ENCODE data around the gene ZNF500.

ZNF500 gene

DNA sequence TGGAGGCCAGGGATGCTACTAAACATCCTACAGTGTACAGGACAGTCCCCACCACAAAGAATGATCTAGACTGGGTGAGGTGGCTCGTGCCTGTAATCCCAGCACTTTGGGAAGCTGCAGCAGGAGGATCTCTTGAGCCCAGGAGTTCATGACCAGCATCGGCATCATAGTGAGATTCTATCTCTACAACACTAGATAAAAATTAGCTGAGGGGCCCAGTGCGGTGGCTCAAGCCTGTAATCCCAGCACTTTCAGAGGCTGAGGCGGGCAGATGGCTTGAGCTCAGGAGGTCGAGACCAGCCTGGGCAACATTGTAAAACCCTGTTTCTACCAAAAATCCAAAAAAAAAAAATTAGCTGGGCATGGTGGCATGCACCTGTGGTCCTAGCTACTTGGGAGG is 5.4 kb upstream of the ZNF500 start:
- Histone ChIP-seq H4K12ac (ENCODE audit: low read depth, low read length) (no peak overlapping the region), H3K4me1 (ENCODE audit: control insufficient read depth in 1 of 2, insufficient read depth in 2 of 2, low read length in 2 of 2) (peaks cover 4 to 7% of the 10 kb centered on the region in 2 experiments), H3K79me2 (ENCODE audit: control insufficient read depth, insufficient read depth, low read length, poor library complexity) (peaks cover 2% of the 10 kb centered on the region), H4K91ac (ENCODE audit: low read depth, low read length) (no peak overlapping the region), H4K8ac (ENCODE audit: low read depth, low read length) (no peak overlapping the region), H3K18ac (ENCODE audit: low read length) (no peak overlapping the region), H2BK5ac (ENCODE audit: low read depth, low read length, poor library complexity) (no peak overlapping the region), H3K4me3 (ENCODE audit: low read depth, low read length) (no peak overlapping the region), H3K36me3 (ENCODE audit: control insufficient read depth in 1 of 2, insufficient read depth in 2 of 2, low read length in 2 of 2) (no peaks in the 10 kb centered on the region), H2BK12ac (ENCODE audit: low read length) (no peak overlapping the region), H3K4me2 (ENCODE audit: low read length) (no peak overlapping the region), H2AFZ (ENCODE audit: insufficient read depth, low read length, poor library complexity) (no peak overlapping the region), H3K27me3 (ENCODE audit: insufficient read depth, low read length) (no peaks in the 10 kb centered on the region), H2BK120ac (ENCODE audit: insufficient read depth, low read length, poor library complexity) (no peak overlapping the region), H3K23ac (ENCODE audit: low read length) (no peak overlapping the region), H3K27ac (ENCODE audit: low read depth, low read length) (no peak overlapping the region), H3K4ac (ENCODE audit: low read depth, low read length) (no peak overlapping the region), H3K14ac (ENCODE audit: low read length) (no peak overlapping the region), H3K79me1 (ENCODE audit: low read length) (peaks cover 5% of the 10 kb centered on the region), H3K9me3 (ENCODE audit: insufficient read depth, low read depth, low read length) (no peaks in the 10 kb centered on the region), H3K9ac (ENCODE audit: low read length) (no peak overlapping the region), H2AK5ac (ENCODE audit: low read length) (no peak overlapping the region)
- peak; percentile 59 to 69 for DNase-seq
- WGBS (ENCODE audit: extremely low coverage, insufficient coverage, insufficient read length), result no CpG with 5 or more reads among the region's 5 CpGs

DNA sequence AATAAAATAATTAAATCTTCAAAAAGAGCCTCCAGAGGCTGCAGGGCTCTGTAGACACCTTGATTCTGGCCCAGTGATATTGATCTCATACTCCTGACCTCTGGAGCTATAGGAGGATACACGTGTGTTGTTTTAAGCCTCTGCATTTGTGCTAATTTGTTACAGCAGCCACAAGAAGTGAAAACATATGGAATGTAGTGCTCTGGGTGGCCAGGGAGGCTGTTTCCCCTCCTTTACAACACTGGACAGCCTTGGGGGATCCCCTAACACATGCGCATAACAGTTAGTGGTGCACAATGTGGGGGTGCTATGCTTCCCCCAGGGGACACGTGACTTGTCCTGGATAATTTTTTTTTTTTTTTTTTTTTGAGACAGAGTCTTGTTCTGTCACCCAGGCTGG is 4.7 kb upstream of the ZNF500 start:
- H4K8ac ChIP-seq (ENCODE audit: low read depth, low read length), result no peak overlapping the region
- H2BK120ac ChIP-seq (ENCODE audit: insufficient read depth, low read length, poor library complexity), result no peak overlapping the region
- DNase-seq, result no peak
- H2BK12ac ChIP-seq (ENCODE audit: low read length), result no peak overlapping the region
- no peak overlapping the region for H3K4me3 ChIP-seq (ENCODE audit: low read depth, low read length)
- H3K4me1 ChIP-seq (ENCODE audit: control insufficient read depth in 1 of 2, insufficient read depth in 2 of 2, low read length in 2 of 2), result peaks cover 4 to 7% of the 10 kb centered on the region in 2 experiments
- peaks cover 8% of the 10 kb centered on the region for H3K79me1 ChIP-seq (ENCODE audit: low read length)
- no peak overlapping the region for H2AK5ac ChIP-seq (ENCODE audit: low read length)
- no peak overlapping the region for H3K4me2 ChIP-seq (ENCODE audit: low read length)
- H3K18ac ChIP-seq (ENCODE audit: low read length), result no peak overlapping the region
- WGBS (ENCODE audit: extremely low coverage, insufficient coverage, insufficient read length), result no CpG with 5 or more reads among the region's 3 CpGs
- H3K9ac ChIP-seq (ENCODE audit: low read length), result no peak overlapping the region
- no peak overlapping the region for H3K4ac ChIP-seq (ENCODE audit: low read depth, low read length)
- no peak overlapping the region for H2BK5ac ChIP-seq (ENCODE audit: low read depth, low read length, poor library complexity)
- H3K79me2 ChIP-seq (ENCODE audit: control insufficient read depth, insufficient read depth, low read length, poor library complexity), result peaks cover 5% of the 10 kb centered on the region
- H4K12ac ChIP-seq (ENCODE audit: low read depth, low read length), result no peak overlapping the region
- H3K23ac ChIP-seq (ENCODE audit: low read length), result no peak overlapping the region
- no peaks in the 10 kb centered on the region for H3K27me3 ChIP-seq (ENCODE audit: insufficient read depth, low read length)
- peaks cover 2% of the 10 kb centered on the region for H3K9me3 ChIP-seq (ENCODE audit: insufficient read depth, low read depth, low read length)
- H3K27ac ChIP-seq (ENCODE audit: low read depth, low read length), result no peak overlapping the region
- H3K14ac ChIP-seq (ENCODE audit: low read length), result no peak overlapping the region
- H2AFZ ChIP-seq (ENCODE audit: insufficient read depth, low read length, poor library complexity), result no peak overlapping the region
- no peak overlapping the region for H4K91ac ChIP-seq (ENCODE audit: low read depth, low read length)
- H3K36me3 ChIP-seq (ENCODE audit: control insufficient read depth in 1 of 2, insufficient read depth in 2 of 2, low read length in 2 of 2), result no peaks in the 10 kb centered on the region

DNA sequence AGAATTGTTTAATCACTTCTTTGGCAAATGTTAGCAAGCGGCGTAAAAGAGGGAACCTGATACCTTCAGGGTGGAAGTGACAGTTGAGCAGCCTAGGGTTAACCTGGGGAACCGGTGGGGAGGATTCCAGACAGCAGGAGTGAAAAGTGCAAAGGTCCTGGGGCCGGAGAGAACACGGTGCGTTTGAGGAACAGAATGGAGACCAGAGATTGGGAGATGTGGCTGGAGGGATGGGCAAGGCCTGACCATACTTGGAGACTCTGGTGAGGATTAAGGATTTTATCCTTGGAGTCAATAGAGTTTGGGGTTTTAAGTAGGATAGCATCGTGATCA is 2.3 kb upstream of the ZNF500 start:
- Histone ChIP-seq H3K9ac (ENCODE audit: low read length) (no peak overlapping the region), H3K14ac (ENCODE audit: low read length) (no peak overlapping the region), H2BK120ac (ENCODE audit: insufficient read depth, low read length, poor library complexity) (no peak overlapping the region), H3K4ac (ENCODE audit: low read depth, low read length) (no peak overlapping the region), H3K4me1 (ENCODE audit: control insufficient read depth in 1 of 2, insufficient read depth in 2 of 2, low read length in 2 of 2) (peaks cover 9 to 14% of the 10 kb centered on the region in 2 experiments), H3K79me1 (ENCODE audit: low read length) (peaks cover 9% of the 10 kb centered on the region), H4K12ac (ENCODE audit: low read depth, low read length) (peak overlapping the region; percentile 85), H3K4me2 (ENCODE audit: low read length) (no peak overlapping the region), H2BK12ac (ENCODE audit: low read length) (no peak overlapping the region), H3K23ac (ENCODE audit: low read length) (no peak overlapping the region), H3K79me2 (ENCODE audit: control insufficient read depth, insufficient read depth, low read length, poor library complexity) (peaks cover 7% of the 10 kb centered on the region), H2AFZ (ENCODE audit: insufficient read depth, low read length, poor library complexity) (peak overlapping the region; percentile 57), H2BK5ac (ENCODE audit: low read depth, low read length, poor library complexity) (no peak overlapping the region), H3K27me3 (ENCODE audit: insufficient read depth, low read length) (no peaks in the 10 kb centered on the region), H3K4me3 (ENCODE audit: low read depth, low read length) (no peak overlapping the region), H4K91ac (ENCODE audit: low read depth, low read length) (peak overlapping the region; percentile 68), H2AK5ac (ENCODE audit: low read length) (no peak overlapping the region), H3K27ac (ENCODE audit: low read depth, low read length) (no peak overlapping the region), H4K8ac (ENCODE audit: low read depth, low read length) (peak overlapping the region; percentile 94), H3K36me3 (ENCODE audit: control insufficient read depth in 1 of 2, insufficient read depth in 2 of 2, low read length in 2 of 2) (peaks cover 9 to 11% of the 10 kb centered on the region in 2 experiments), H3K18ac (ENCODE audit: low read length) (no peak overlapping the region), H3K9me3 (ENCODE audit: insufficient read depth, low read depth, low read length) (peaks cover 2% of the 10 kb centered on the region)
- WGBS (ENCODE audit: extremely low coverage, insufficient coverage, insufficient read length), result no CpG with 5 or more reads among the region's 7 CpGs
- DNase-seq, result no peak

DNA sequence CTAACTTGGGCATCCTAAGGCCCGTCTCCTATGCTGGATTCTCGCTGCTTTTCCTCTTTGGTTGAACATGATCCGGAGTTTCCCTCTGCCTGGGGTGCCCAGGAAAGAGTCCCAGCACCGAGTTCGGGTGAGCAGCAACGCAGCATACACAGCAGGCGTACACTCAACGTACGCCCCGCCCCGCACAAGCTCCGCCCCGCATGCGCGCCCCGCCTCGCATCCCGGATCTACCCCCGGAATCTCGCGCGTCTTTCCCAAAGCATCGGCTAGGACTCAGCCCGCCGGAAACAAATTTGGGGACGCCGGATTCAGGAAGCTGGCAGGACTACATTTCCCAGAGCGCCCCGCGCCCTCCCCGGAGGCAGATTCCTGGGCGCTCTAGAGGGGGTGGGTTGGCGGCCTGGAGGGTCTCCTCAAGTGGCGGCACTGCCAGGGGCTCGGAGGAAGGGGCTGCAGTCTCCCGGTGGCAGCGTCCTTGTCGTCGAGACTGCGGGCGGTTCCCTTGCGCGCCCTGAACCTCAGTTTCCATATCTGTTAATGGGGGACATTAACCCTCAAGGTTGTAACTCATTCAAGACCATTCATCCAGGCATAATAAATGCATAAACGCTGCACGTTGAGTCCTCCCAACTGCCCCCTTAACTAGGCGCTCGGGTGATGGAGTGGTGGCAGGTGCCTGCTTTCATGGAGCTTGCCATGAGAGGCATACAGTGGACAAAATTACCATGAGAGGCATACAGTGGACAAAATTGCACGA is 1.8 kb upstream of the ZNF500 start:
- Histone ChIP-seq H3K4me3 (ENCODE audit: low read depth, low read length) (peak overlapping the region; percentile 73), H3K79me1 (ENCODE audit: low read length) (peaks cover 9% of the 10 kb centered on the region), H4K12ac (ENCODE audit: low read depth, low read length) (peak overlapping the region; percentile 85), H4K8ac (ENCODE audit: low read depth, low read length) (peak overlapping the region; percentile 94), H2BK5ac (ENCODE audit: low read depth, low read length, poor library complexity) (no peak overlapping the region), H3K27ac (ENCODE audit: low read depth, low read length) (peak overlapping the region; percentile 73), H3K23ac (ENCODE audit: low read length) (no peak overlapping the region), H3K14ac (ENCODE audit: low read length) (peak overlapping the region; percentile 79), H3K79me2 (ENCODE audit: control insufficient read depth, insufficient read depth, low read length, poor library complexity) (peaks cover 7% of the 10 kb centered on the region), H3K36me3 (ENCODE audit: control insufficient read depth in 1 of 2, insufficient read depth in 2 of 2, low read length in 2 of 2) (peaks cover 14 to 16% of the 10 kb centered on the region in 2 experiments), H3K9me3 (ENCODE audit: insufficient read depth, low read depth, low read length) (peaks cover 2% of the 10 kb centered on the region), H3K18ac (ENCODE audit: low read length) (peak overlapping the region; percentile 68), H2BK12ac (ENCODE audit: low read length) (no peak overlapping the region), H3K4me1 (ENCODE audit: control insufficient read depth in 1 of 2, insufficient read depth in 2 of 2, low read length in 2 of 2) (peaks cover 9 to 14% of the 10 kb centered on the region in 2 experiments), H3K4ac (ENCODE audit: low read depth, low read length) (peak overlapping the region; percentile 18), H3K9ac (ENCODE audit: low read length) (peak overlapping the region; percentile 90), H2AK5ac (ENCODE audit: low read length) (peak overlapping the region; percentile 36), H3K4me2 (ENCODE audit: low read length) (peak overlapping the region; percentile 96), H4K91ac (ENCODE audit: low read depth, low read length) (peak overlapping the region; percentile 68), H2BK120ac (ENCODE audit: insufficient read depth, low read length, poor library complexity) (peak overlapping the region; percentile 26), H3K27me3 (ENCODE audit: insufficient read depth, low read length) (no peaks in the 10 kb centered on the region), H2AFZ (ENCODE audit: insufficient read depth, low read length, poor library complexity) (peak overlapping the region; percentile 57)
- WGBS (ENCODE audit: extremely low coverage, insufficient coverage, insufficient read length), result no CpG with 5 or more reads among the region's 48 CpGs
- DNase-seq, result peak; percentile 92 to 96

Data from trophoblast cell (in vitro differentiated cells and primary cell).